Muscle of back (tissue), 11 donors: Measurements from ENCODE around the gene SCN5A. TPM values are rescaled to one million over a fixed set of nuclear protein-coding genes. Genes with fewer than 3 reads are reported as not detected.

ENCODE experiments used
- DNase-seq, 3 donors: peaks; one replicate each; pipeline versions ENCODE4 v3.0.0 to v3.0.0-alpha.2; 2013
- polyA plus RNA-seq, 10 donors: library from polyadenylated mRNA; unstranded; fragments of 120-200 nt; gene quantifications; one replicate each; pipeline ENCODE4 v1.2.1, GENCODE V29; 2013; ENCODE audit not compliant: insufficient read length in 10 of 10

The SCN5A gene
- polyA plus RNA-seq, 10 donors, result 3.0 to 8.0 (median 4.7) TPM

DNA sequence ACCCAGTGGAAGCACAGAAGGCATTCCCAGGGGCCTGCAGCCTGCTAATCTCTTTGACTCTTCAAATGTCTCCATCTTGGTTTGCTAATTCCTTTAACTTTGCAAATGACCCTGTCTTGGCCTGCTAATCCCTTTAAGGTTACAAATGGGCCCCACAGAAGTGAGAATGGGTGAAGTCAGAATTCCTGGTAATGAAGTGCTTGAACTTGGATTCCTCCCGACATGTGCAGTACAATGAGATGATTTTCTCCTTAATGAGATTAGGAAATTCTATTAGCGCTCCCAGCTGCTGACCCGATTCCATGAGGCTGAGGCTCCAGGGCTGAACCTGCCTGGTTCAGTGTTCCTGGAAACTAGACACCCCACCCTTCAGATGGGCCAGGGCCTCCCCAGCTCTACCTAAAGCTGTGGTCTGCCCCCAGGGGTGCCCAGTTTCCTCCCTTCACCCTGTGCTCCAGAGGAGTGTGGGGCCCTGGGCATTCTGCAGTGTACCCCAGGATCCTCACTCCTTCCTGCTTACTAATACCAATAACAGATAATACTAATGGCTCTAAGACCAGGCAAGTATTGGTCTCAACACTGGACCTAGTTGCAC is 47.4 kb downstream of the SCN5A start:
- DNase-seq, result no peak

DNA sequence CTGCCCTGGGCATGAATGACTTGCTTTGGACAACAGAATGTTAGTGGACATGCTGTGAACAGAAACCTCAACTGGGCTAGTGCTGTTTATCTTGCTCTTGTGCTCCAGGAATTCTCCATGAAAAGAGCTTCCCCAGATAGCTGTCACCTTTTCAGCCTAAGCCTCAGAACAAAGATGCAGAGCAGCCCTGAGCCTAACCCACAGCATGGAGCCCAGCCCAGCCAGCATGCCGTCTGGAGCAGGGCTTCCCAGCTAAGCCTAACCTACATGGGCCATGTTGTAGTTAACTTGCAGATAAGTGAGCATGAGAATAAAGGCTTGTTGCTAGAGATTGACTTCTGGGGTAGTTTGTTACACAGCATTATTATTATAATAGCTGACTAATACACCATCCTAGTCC is 48.9 kb downstream of the SCN5A start:
- DNase-seq, result no peak

DNA sequence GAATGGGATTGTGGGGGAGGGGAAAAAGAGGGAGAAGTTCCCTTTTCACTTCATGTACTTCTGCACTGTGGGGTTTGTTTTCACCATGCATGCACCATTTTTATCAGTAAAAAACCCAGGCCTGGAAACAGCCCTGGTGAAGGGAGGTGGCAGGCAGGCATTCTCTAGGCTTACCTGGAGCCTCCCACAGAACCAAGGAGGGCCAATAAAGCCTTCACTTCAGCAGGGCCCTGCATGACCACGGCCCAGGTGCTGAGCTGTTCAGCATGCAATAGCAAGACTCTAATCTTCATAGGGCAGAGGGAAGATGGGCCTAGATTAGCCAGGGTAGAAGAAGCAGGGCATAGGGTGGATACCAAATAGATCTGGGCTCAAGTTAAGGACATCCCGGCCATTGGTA is 49.6 kb downstream of the SCN5A start:
- no peak for DNase-seq

- no peak for DNase-seq
Observed at GRCh38 chr3:38598791-38599190, 50.7 kb downstream of the SCN5A start.

DNA sequence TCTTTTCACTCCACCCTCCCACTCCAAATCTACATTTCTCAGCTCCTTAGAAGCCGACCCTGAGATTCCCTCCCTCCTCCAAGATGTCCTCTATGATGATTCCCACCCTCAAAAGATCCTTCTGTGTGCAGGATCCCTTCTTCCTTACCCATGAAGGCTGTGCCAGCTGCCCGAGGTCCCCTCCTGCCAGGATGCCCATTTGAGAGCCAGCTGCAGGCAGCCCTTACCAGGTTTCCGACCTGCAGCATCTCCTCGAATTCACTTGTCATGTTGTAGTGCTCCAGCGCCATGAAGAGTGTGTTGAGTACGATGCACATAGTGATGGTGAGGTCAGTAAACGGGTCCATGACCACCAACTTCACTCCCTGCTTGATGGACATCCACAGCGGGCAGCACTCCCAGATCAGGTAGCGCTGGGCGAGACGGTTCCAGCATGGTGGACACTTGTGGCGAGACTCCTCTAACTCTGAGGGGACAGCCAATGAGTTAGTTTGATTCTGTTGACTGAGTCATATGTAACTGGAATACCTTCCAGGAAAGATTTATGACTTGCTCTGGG is 51.9 kb downstream of the SCN5A start:
- DNase-seq, result no peak

GRCh38 chr3:38595393-38595792 is 54.1 kb downstream of the SCN5A start:
- no peak for DNase-seq

DNA sequence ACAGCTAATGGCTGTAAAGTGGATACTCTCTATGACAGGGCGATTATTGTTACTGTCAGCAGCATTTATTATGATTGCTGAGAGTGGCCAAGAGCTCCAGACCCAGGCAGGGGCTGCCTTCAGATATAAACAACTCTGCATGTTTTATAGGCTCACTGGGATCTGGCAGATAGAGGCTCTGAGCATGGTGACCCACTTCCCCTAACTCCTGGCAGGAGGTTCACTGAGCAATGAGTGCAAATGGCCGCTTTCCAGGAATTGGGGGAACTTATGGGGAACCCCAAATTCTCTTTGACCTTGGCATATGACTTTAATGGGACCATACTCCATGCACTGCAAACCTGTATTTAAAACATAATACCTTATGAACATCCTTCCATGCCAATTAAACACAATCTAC is 59.0 kb downstream of the SCN5A start:
- no peak for DNase-seq

DNA sequence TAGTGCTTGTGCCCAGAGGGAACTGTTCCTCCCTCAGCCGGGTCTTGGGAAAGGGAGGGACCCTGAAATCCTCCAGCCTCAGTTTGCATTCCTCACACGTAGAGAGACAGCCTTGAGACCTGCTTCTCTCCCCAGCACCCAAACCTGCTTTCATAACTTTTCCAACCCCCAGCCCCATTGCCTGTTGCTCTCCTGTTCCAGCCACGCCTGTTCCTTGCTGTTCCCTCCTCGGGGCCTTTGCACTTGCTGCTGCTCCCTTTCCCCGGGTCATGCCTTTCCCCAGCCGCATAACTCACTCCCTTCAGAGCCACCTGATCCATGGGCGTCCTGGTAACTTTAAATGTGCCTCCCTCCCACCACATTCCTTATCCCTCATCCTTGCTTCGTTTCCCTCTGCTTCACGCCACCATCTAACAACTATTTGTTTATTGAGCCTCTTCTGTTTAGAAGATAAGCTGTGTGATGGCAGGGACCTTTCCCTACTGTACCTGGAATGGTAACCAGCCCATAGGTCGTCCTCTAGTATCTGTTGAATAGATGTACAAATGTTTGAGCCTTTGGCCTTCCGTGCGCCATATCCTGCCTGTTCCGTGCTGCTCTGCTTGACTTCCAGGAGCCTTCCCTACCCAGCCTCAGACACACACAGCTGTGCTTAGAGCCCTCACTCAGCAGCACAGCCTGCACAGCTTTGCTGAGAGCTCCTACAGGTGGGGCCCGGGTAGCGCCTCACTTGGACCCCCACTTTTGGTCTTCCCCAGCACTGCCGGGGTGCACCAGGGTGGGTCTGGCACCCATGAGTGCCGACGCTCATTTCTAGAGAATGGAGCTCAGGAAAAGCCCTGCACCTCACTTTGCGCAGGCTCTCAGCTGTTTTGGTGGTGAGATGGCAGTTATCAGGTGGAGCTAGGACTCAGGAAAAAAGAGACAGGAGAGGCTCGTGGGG is 60.2 kb downstream of the SCN5A start:
- no peak for DNase-seq

DNA sequence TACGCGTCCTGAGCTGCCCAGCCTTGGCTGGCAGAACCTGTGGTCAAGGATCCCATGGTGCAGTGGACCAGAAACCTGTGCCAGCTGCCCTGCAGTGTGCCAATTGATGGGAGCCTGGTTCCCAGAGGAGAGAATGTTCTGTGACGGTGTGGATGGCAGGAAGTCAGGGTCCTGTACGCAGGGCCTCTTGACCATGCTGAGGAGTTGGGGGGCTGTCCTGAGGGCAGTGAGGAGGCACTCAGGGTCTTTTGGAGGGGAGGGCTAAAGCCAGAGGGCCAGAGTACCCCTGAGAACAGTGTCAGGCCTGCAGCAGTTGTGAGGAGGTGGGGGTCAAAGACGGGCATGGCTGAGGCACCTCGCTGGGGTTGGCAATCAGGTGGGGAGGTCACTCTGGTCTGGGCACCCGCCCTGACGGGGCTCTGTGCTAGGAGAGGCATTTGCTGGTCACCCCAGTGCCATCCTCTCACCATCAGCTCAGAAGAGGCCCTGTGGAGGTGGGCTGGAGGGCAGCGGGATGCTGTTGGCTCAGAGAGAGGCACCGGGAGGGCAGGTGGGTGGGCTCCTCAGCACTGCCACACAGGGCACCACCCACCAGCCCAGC is 61.0 kb downstream of the SCN5A start:
- no peak for DNase-seq

DNA sequence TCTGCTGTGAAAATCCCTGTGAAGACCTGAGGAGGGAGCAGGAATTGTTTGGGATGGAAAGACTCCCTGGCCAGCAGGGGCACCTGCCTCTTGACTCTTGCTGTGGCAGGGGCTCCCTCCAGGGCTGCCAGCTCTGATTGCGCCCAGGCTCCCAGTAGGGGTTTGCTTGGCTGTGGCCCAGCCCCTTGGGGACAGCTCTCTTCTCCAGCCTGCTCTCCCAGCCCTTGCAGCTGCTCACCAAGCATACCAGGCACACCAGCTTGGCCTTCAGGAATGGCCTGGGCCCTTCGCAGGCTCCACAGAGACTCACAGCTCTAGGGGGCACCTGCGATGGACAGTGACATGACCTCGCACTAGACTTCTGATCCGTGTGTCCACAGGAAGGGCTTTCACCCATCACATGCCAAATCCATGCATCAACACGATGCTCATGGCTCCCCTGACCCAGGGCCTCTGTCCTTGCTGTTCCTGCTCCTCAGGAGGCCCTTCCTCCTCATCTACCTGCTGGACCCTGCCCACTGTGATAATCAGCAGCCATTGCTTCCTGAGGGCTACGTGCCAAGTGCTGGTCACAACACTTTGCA is 61.8 kb downstream of the SCN5A start:
- DNase-seq, result no peak

DNA sequence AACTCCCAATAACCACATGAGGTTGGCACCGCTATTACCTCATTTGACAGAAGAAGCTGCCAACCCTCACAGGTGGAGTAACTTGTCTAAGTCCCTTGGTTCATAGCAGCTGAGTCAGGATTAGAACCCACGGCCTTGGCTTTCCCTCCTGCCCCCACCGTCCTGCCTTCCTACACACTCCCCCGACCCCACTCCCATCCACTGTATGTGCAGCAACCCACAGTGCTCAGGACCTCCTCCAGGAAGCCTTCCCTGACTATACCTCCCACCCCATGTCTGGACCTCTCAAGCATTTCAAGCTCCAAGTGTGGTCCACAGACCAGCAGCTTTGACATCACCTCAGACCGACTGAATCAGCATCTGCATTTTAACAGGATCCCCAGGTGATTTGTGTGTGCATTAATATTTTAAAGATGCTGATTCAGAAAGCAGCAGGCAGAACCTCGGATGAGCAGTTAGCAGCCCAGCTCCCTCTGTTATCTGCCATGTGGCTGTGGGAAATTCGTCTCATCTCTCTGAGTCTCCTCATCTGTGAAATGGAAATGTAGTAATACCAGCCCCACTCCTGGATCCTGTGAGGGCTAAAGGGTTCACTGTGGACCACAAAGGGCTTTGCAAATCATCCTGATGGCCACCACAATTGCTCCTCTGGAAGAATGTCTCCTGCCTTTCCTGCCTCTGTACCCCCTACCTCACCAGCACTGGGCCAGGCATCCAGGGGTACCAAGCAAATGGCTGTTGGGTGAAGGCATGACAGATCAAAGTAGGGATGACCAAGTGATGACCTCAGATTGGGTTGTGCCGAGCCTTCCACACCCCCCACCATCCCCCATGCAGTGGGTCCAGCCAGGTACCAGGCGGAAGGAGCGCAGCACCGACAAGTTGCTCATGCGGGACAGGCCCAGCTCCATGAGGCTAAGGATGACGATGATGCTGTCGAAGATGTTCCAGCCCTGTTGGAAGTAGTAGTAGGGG is 62.7 kb downstream of the SCN5A start:
- no peak for DNase-seq

- DNase-seq, result no peak
Observed at GRCh38 chr3:38585791-38586420, 63.6 kb downstream of the SCN5A start.

GRCh38 chr3:38583688-38584087 is 65.8 kb downstream of the SCN5A start:
- no peak for DNase-seq

- DNase-seq, result no peak
Observed at GRCh38 chr3:38582941-38583645, 66.4 kb downstream of the SCN5A start.

DNA sequence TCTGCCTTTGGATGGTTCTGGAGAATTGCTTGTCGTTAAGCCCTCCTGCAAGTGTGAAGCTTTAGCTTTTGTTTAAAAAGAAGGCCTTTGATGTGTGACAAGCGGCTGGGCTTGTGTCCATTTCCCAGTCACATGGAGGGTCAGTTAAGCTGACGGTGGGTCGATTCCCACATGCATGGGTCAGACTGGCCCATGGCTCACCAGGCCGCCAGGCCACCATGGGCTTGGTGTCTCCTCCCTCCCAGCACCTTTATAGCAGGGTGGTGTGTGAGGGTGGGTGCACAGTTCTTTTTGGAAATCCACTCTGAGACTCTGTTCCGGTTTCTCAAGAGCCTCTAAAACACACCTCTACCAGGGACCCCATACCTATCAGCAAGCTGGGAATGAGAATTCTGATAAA is 67.2 kb downstream of the SCN5A start:
- DNase-seq, result no peak

GRCh38 chr3:38581774-38582173 is 67.7 kb downstream of the SCN5A start:
- no peak for DNase-seq

- DNase-seq, result no peak
Observed at GRCh38 chr3:38580450-38581382, 68.8 kb downstream of the SCN5A start.
